GM15510 (cell line): ENCODE data around the gene CPSF4L.

ENCODE experiments used
- POLR2A ChIP-seq: IDR thresholded peaks from 3 replicates; pipeline ENCODE4 v1.6.1; 2011; ENCODE audit warnings: borderline replicate concordance; ENCODE audit not compliant: insufficient read length; ENCODE audit errors: extremely low read depth

CPSF4L gene, protein sequence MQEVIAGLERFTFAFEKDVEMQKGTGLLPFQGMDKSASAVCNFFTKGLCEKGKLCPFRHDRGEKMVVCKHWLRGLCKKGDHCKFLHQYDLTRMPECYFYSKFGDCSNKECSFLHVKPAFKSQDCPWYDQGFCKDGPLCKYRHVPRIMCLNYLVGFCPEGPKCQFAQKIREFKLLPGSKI

DNA sequence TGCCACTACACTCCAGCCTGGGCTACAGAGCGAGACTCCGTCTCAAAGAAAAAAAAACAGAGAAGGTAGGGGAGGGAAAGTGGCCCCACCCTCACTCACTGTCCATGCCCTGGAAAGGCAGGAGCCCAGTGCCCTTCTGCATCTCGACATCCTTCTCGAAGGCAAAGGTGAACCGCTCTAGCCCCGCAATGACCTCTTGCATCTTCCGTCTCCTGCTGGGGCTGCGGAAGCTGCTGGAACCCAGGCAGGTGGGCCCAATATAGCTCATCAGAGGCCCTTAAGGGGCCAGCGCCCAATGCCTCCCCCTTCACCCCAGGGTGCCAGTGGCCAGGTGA is at the start of gene CPSF4L:
TSS of gene CPSF4L (minus strand) at position 264 of the 335 bp plus-strand sequence. CDS start at position 202, 62 bp downstream.
- no peak for TF ChIP-seq POLR2A

DNA sequence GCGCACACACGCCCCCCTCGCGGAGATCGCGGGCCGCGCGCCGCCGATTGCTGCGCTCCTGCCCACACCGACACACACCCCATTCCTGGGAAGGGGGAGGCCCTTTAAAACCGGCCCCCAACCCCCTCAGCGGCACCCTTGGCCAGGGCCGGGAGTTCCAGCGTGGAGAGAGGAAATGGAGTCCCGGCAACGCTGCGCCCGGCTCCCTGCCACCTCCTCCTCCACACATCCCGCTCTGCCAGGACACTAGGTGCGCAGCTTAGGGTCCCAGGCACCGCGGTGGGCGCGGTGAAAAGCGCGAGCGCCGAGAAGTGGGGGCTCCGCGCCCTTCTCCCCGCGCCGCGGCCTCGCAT is 49.7 kb upstream of the CPSF4L start:
- TF ChIP-seq POLR2A, result no peak

DNA sequence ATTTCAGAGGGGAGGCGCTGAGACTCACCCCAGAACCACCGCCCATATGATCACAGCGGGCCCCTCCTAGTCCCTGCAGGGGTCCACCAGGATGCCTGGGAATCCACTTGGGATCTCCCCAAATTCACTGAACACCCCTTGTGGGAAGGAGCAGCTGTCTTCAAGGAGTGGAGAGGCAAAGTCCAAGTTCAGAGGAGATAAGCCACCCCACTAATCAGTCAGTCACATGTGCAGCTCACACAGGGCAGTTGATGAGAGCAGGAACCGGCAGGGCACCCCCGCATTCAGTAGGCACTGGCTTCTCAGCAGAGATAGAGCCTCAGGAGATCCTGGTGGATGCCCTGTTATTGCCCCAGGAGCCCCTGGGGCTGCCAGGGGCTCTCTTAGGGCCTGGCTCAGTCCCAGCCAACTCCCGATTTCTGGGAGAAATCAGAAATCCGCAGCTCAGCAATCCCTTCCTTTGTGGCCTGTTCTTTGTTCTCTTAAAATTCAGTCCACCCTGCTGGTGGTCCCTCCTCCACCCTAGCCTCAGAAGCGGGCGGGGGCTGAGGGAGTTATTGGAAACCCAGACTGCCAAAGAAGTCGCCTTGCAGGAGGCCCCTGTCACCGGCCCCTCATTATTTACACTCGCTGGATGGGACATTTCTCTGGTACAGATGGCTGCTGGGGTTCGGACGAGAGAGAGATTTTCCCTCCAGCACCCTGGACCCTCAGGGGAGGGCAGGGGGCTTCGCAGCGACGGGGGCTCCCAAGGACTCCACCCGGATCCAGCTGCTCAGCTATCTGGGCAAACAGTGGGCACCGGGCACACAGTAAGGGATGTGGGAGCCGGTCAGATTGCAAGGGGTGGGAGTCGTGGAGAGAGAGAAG is 48.3 kb upstream of the CPSF4L start:
- TF ChIP-seq POLR2A, result no peak

DNA sequence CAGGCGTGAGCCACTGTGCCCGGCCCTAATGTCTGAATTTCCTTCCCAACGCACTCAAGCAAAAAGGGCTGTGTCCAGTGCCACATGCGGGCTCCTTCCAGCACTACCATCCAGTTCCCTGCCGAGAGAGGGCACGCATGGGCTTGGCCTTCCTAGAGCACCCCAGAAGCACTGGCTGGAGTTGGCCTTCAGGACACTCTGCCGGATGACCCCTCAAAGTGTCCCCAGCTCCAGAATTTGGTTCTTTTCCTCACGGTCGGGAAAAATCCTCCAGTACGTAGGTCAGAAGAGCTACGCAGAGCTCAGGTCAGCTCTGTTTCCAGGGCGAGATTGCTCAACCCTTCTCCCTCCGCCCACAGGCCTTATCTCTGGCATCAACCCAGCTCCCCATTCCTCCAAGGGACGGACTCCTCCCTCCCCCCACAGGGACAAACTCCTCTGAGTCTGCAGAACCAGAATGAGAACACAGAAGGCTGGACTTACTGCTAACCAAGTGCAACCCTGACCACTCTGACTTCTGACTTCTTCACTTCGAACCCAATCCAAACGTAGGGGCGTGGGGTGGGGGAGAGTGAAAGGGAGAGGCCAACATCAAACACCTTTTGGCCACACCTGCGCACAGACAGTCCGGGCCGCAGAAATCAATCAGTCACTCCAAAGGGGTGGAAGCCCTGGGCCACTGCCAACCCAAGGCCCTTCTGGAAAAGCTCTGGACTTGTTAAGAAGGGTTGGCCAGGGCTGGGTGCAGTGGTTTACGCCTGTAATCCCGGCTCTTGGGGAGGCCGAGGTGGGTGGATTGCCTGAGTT is 46.5 kb upstream of the CPSF4L start:
- TF ChIP-seq POLR2A, result no peak

DNA sequence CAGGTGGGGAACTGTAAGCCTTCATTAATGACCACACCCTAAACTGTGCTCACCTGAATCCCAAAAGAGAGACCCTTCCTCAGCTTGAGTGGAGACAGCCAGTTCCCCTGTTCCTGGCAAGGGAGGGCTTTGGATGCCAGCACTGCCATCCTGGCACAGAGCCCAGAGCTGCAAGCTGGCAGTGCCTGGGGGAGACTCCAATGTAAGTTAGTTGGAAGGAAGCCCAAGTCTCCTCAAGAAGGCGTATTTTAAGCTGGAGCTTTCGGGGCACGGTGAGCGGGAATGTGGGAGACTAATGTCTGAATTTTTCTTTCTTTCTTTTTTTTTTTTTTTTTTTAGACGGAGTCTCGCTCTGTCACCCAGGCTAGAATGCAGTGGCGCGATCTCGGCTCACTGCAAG is 45.5 kb upstream of the CPSF4L start:
- TF ChIP-seq POLR2A, result no peak

DNA sequence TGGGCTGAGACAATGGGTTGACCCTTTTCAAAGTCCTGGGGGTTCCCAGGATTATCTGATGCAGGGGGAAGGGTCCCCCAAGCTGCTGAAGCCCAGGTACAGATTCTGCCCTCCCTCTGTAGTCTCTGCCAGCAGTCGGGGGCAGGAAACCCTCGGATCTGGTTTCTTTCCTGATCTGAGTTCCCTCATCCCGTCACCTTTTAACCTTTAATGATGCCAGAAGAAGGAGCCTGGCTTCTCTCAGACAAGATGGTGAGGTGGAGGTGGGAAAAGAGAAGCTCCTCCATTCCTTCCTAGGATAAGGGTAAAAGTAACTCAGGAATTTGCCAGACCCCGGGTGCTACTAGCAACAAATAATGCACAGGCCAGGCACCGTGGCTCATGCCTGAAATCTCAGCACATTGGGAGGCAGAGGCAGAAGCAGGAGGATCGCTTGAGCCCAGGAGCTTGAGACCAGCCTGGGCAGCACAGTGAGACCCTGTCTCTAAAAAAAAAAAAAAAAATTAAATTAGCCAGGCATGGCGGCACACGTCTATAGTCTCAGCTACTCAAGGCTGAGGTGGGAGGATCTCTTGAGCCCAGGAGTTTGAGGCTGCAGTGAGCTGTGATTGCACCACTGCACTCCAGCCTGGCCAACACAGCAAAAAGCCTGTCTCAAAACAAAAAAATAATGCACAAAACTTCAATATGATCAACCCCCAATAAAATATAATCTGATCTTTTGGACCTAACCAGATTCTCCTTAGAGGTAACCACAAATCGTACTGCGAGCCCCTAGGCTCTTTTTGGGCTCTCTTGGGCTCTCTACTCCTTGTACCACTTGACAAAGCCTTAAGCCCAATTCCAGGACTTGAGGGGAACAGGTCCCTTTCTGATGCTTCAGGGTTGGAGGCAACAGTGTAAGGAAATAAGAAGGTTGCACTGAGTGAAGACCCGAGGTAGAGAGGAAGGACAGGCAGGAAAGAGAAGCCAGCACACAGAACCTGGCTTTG is 44.5 kb upstream of the CPSF4L start:
- TF ChIP-seq POLR2A, result no peak

DNA sequence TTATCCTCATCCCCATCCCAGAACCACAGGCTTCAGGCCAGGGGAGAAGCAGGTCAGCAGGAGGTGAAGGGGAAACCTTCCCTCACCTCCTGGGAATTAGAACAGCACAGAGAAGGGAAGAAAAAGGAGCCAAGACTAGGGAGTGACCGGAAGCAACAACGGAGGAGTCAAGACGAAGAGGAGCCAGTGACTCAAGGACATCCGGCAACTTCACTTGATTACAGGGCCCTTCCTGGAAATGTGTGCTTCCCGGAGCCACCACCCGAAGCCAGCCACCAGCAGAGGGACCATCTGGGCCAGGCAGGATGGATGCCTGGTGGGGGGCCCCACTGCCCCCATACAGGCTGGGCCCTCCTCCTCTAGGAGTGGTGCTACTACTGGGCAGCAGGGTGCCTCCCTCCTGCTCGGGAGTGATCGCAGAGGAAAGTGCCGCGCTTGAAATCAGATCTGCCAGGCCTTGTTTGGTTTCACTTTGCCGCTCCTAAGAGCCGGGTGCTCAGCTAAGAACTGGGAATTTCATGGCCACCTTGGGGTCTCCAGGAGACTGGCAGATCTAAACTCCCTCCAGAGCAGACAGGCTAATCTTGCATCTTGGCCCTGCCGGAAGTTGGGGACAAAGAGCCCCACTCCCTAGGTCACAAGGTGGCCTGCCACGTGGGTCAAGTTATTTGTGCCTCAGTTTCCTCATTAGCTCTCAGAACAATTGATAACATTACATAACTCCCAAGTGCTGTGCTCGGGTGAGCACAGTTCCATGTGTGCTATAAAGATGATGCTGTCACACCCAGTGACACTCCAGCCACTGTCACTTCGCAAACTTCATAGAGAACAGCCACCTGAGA is 43.5 kb upstream of the CPSF4L start:
- no peak for TF ChIP-seq POLR2A

DNA sequence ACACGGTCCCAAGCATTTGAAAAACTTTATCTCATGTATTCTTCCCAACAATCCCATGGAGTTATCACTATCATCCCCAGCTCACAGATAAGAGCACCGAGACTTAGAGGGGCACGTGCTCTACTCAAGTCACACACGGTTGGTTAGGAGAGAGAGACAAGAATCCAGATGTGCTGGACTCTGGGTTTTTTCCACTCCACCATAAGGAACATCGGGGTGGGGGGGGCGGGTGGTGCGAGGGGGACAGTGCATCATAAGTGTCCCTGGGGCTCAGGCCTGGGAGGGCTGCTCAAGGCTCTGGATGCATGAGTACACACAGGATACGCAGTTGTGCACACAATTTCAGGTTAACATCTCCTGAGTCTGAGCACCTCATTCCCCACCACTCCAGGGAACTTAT is 42.8 kb upstream of the CPSF4L start:
- no peak for TF ChIP-seq POLR2A

DNA sequence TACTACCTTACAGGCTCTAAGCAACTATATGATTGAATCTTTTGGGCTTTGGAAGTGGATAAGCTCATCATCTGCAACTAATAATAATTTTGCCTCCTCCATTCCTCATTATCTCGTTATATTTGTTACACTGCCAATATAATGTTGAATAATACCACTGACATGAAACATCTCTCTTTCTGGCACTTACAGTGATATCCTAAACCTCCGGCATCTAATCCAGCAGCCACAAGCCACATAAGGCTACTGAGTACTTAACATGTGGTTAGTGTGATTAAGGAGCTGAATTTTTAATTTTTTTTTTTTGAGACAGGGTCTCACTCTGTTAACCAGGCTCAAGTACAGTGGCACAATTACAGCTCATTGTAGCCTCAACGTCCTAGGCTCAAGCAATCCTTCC is 40.5 kb upstream of the CPSF4L start:
- TF ChIP-seq POLR2A, result no peak

DNA sequence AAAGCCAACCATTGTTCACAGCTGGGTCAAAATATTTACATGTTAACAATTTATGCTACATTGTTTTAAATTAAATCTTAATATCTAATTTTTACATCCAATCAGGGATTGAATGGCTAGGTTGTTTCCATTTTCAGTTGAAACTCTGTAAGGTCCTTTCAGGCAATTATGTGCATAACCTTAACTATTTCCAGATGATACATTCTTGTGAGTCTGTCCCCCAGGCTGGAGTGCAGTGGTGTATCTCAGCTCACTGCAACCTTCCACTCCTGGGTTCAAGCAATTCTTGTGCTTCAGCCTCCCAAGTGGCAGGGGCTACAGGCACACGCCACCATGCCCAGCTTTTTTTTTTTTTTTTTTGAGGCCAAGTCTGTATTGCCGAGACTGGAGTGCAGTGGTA is 39.7 kb upstream of the CPSF4L start:
- TF ChIP-seq POLR2A, result no peak

DNA sequence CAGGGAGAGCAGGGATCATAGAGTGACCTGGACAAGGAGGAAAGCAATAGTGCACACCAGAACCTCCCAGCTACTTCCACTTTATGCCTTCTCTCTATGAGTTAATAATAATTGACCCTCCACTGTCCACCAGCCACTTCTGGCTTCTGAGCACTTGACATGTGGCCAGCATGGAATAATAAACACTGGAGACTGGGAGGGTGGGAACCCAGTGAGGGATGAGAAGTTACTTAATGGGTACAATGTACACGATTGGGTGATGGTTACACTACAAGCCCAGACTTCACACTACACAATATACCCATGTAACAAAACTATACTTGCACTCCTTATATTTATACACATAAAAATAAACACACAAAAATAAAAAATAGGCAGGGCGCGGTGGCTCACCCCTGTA is 38.7 kb upstream of the CPSF4L start:
- TF ChIP-seq POLR2A, result no peak

DNA sequence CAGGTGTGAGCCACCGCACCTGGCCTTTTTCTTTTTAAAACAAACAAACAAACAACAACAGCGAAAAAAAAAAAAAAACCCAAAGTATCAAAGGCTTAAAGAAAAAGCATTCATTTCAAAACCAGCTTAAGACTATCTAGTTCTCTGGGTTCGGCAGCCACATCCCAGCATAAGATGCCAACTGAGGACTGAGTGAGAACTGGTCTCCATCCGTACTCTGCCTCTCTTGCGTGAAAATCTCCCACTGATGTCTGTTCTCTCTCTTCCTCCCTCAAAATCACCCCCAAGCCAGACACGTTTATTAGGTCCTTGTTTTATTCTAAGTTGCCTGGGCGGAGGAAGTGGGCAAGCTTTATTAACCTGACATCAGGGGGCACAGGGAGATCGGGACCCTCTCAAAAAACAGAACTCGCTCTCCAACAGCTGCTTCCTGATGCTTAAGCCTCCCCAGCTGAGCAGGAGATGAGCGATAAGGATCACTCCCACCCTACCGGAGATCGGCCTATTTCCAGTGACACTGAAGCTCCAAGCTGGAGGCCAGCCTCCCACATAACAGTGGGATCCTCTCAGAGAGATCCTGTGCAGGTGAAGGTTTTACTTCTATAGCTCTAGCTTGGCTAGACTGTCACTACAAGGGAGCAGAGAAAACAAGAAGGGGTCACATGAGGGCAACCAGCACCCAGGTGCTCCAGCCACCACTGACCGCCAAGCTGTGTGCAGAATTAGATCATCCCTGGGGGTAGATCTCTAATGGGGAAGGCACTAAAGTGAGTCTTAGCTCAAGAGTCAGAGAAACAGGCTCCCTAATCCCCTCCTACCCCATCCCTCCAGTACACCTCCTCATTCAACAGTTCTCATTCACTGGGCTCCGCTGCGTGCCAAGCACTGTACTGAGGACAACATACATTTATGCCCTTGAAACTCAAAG is 36.5 kb upstream of the CPSF4L start:
- TF ChIP-seq POLR2A, result no peak
